Measurements from ENCODE around the gene ANO2.

- TF ChIP-seq CTCF (IDR thresholded peaks at IDR 0.05; ENCODE audit: low read depth, low read length) (no peak), EZH2phosphoT487 (IDR thresholded peaks at IDR 0.05; ENCODE audit: low read depth) (no peak)
These were observed 45.4 kb downstream of the ANO2 start for GRCh38 chr12:5899675-5900074.
